ENCODE measurements around the gene SATB2. TPM values are rescaled to one million over a fixed set of nuclear protein-coding genes. Genes with fewer than 3 reads are reported as not detected.

The SATB2 gene
- total RNA-seq, 1 experiment from 2014 or later = 22.1 TPM

DNA sequence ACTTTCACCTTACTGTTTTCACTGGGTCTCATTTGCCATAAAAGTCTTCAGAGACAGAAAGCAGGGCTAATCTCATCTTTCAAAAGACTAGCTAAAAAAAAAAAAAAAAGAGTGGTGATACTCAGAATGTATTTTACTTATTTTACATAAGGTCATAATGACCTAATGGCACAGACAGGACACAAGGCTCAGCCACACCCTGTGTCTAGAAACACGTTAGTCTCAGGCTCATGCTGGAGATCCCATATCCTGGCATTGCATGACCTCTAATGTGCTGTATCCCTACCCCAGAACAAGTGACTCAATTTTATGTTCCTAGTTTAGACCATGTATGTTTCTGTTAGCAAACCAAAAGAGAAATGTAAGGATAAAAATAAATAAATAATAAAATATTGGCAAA, 115.4 kb downstream of the SATB2 start:
- CTCF ChIA-PET = no interaction called here

DNA sequence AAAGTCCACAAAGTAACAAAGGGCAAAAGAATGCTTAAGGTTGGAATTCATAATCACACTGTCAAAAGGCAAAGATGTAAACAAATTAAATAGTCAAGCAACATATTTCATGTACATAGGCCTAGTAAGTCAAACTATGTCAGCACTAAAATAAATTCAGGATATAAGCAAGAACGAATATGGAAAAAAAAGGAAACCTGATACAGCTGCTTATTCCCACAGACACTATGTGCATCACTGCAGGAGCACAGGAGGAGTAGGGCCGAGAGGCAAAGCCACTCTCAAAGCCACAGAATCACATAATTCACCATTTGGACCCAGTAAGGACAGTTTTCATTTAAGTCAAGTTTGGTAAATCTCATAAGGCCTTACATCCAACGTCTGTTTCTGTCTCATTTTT, 116.6 kb downstream of the SATB2 start:
- ChIA-PET CTCF (no interaction called here), POLR2A (no interaction called here)
- H3K27me3 Mint-ChIP-seq (ENCODE audit: low read depth) = no peaks in the 10 kb centered on the region
- TF ChIP-seq, protein P1, sequence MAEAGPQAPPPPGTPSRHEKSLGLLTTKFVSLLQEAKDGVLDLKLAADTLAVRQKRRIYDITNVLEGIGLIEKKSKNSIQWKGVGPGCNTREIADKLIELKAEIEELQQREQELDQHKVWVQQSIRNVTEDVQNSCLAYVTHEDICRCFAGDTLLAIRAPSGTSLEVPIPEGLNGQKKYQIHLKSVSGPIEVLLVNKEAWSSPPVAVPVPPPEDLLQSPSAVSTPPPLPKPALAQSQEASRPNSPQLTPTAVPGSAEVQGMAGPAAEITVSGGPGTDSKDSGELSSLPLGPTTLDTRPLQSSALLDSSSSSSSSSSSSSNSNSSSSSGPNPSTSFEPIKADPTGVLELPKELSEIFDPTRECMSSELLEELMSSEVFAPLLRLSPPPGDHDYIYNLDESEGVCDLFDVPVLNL (CRISPR knock-in tag; IDR thresholded peaks at IDR 0.05; ENCODE audit: borderline replicate concordance, low read depth) = no peak
- TF ChIP-seq, protein P2, sequence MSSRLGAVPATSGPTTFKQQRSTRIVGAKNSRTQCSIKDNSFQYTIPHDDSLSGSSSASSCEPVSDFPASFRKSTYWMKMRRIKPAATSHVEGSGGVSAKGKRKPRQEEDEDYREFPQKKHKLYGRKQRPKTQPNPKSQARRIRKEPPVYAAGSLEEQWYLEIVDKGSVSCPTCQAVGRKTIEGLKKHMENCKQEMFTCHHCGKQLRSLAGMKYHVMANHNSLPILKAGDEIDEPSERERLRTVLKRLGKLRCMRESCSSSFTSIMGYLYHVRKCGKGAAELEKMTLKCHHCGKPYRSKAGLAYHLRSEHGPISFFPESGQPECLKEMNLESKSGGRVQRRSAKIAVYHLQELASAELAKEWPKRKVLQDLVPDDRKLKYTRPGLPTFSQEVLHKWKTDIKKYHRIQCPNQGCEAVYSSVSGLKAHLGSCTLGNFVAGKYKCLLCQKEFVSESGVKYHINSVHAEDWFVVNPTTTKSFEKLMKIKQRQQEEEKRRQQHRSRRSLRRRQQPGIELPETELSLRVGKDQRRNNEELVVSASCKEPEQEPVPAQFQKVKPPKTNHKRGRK (CRISPR knock-in tag; IDR thresholded peaks at IDR 0.05; ENCODE audit: borderline replicate concordance) = no peak
- TF ChIP-seq, protein P3, sequence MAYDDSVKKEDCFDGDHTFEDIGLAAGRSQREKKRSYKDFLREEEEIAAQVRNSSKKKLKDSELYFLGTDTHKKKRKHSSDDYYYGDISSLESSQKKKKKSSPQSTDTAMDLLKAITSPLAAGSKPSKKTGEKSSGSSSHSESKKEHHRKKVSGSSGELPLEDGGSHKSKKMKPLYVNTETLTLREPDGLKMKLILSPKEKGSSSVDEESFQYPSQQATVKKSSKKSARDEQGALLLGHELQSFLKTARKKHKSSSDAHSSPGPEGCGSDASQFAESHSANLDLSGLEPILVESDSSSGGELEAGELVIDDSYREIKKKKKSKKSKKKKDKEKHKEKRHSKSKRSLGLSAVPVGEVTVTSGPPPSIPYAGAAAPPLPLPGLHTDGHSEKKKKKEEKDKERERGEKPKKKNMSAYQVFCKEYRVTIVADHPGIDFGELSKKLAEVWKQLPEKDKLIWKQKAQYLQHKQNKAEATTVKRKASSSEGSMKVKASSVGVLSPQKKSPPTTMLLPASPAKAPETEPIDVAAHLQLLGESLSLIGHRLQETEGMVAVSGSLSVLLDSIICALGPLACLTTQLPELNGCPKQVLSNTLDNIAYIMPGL (CRISPR knock-in tag; IDR thresholded peaks at IDR 0.05) = no peak
- no peak for TF ChIP-seq SMAD3 (CRISPR knock-in tag; IDR thresholded peaks at IDR 0.05; ENCODE audit: borderline replicate concordance)
- no peak for TF ChIP-seq TEAD1 (CRISPR knock-in tag; IDR thresholded peaks at IDR 0.05)

More for the DNA sequence above, 115.4 kb downstream of the SATB2 start:
- Mint-ChIP-seq H3K27me3 (ENCODE audit: low read depth) (no peaks in the 10 kb centered on the region), H3K36me3 (peaks cover 2% of the 10 kb centered on the region), H3K27ac (no peak overlapping the region), H3K4me3 (no peak overlapping the region), H3K4me1 (no peaks in the 10 kb centered on the region), H3K9me3 (no peaks in the 10 kb centered on the region)
- DNase-seq (ENCODE audit: low spot score) (no peak), ATAC-seq (no peak)
- POLR2A ChIA-PET = no interaction called here
- TF ChIP-seq, protein P4, sequence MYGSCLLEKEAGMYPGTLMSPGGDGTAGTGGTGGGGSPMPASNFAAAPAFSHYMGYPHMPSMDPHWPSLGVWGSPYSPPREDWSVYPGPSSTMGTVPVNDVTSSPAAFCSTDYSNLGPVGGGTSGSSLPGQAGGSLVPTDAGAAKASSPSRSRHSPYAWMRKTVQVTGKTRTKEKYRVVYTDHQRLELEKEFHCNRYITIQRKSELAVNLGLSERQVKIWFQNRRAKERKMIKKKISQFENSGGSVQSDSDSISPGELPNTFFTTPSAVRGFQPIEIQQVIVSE (CRISPR knock-in tag; IDR thresholded peaks at IDR 0.05; ENCODE audit: borderline replicate concordance) = no peak
- TF ChIP-seq JUN (CRISPR knock-in tag; IDR thresholded peaks at IDR 0.05) (no peak), NR2C2 (CRISPR knock-in tag; IDR thresholded peaks at IDR 0.05) (no peak), ELF4 (CRISPR knock-in tag; IDR thresholded peaks at IDR 0.05; ENCODE audit: low read depth) (no peak), SOX15 (CRISPR knock-in tag; IDR thresholded peaks at IDR 0.05) (no peak), KAT7 (CRISPR knock-in tag; IDR thresholded peaks at IDR 0.05; ENCODE audit: borderline replicate concordance) (no peak), CREM (CRISPR knock-in tag; IDR thresholded peaks at IDR 0.05) (no peak), SP1 (CRISPR knock-in tag; conservative IDR thresholded peaks at IDR 0.05) (no peak), PRRX2 (CRISPR knock-in tag; IDR thresholded peaks at IDR 0.05) (no peak), NFE2L1 (CRISPR knock-in tag; IDR thresholded peaks at IDR 0.05) (no peak)
- TF ChIP-seq, protein P5, sequence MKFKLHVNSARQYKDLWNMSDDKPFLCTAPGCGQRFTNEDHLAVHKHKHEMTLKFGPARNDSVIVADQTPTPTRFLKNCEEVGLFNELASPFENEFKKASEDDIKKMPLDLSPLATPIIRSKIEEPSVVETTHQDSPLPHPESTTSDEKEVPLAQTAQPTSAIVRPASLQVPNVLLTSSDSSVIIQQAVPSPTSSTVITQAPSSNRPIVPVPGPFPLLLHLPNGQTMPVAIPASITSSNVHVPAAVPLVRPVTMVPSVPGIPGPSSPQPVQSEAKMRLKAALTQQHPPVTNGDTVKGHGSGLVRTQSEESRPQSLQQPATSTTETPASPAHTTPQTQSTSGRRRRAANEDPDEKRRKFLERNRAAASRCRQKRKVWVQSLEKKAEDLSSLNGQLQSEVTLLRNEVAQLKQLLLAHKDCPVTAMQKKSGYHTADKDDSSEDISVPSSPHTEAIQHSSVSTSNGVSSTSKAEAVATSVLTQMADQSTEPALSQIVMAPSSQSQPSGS (CRISPR knock-in tag; IDR thresholded peaks at IDR 0.05; ENCODE audit: borderline replicate concordance, low read depth) = no peak
- TF ChIP-seq, protein P6, sequence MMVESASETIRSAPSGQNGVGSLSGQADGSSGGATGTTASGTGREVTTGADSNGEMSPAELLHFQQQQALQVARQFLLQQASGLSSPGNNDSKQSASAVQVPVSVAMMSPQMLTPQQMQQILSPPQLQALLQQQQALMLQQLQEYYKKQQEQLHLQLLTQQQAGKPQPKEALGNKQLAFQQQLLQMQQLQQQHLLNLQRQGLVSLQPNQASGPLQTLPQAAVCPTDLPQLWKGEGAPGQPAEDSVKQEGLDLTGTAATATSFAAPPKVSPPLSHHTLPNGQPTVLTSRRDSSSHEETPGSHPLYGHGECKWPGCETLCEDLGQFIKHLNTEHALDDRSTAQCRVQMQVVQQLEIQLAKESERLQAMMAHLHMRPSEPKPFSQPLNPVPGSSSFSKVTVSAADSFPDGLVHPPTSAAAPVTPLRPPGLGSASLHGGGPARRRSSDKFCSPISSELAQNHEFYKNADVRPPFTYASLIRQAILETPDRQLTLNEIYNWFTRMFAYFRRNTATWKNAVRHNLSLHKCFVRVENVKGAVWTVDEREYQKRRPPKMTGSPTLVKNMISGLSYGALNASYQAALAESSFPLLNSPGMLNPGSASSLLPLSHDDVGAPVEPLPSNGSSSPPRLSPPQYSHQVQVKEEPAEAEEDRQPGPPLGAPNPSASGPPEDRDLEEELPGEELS (CRISPR knock-in tag; IDR thresholded peaks at IDR 0.05) = no peak
- TF ChIP-seq, protein P7, sequence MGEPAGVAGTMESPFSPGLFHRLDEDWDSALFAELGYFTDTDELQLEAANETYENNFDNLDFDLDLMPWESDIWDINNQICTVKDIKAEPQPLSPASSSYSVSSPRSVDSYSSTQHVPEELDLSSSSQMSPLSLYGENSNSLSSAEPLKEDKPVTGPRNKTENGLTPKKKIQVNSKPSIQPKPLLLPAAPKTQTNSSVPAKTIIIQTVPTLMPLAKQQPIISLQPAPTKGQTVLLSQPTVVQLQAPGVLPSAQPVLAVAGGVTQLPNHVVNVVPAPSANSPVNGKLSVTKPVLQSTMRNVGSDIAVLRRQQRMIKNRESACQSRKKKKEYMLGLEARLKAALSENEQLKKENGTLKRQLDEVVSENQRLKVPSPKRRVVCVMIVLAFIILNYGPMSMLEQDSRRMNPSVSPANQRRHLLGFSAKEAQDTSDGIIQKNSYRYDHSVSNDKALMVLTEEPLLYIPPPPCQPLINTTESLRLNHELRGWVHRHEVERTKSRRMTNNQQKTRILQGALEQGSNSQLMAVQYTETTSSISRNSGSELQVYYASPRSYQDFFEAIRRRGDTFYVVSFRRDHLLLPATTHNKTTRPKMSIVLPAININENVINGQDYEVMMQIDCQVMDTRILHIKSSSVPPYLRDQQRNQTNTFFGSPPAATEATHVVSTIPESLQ (CRISPR knock-in tag; IDR thresholded peaks at IDR 0.05) = no peak
- TF ChIP-seq, protein P8, sequence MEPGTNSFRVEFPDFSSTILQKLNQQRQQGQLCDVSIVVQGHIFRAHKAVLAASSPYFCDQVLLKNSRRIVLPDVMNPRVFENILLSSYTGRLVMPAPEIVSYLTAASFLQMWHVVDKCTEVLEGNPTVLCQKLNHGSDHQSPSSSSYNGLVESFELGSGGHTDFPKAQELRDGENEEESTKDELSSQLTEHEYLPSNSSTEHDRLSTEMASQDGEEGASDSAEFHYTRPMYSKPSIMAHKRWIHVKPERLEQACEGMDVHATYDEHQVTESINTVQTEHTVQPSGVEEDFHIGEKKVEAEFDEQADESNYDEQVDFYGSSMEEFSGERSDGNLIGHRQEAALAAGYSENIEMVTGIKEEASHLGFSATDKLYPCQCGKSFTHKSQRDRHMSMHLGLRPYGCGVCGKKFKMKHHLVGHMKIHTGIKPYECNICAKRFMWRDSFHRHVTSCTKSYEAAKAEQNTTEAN (CRISPR knock-in tag; IDR thresholded peaks at IDR 0.05) = no peak
- TF ChIP-seq, protein P9, sequence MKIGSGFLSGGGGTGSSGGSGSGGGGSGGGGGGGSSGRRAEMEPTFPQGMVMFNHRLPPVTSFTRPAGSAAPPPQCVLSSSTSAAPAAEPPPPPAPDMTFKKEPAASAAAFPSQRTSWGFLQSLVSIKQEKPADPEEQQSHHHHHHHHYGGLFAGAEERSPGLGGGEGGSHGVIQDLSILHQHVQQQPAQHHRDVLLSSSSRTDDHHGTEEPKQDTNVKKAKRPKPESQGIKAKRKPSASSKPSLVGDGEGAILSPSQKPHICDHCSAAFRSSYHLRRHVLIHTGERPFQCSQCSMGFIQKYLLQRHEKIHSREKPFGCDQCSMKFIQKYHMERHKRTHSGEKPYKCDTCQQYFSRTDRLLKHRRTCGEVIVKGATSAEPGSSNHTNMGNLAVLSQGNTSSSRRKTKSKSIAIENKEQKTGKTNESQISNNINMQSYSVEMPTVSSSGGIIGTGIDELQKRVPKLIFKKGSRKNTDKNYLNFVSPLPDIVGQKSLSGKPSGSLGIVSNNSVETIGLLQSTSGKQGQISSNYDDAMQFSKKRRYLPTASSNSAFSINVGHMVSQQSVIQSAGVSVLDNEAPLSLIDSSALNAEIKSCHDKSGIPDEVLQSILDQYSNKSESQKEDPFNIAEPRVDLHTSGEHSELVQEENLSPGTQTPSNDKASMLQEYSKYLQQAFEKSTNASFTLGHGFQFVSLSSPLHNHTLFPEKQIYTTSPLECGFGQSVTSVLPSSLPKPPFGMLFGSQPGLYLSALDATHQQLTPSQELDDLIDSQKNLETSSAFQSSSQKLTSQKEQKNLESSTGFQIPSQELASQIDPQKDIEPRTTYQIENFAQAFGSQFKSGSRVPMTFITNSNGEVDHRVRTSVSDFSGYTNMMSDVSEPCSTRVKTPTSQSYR (CRISPR knock-in tag; IDR thresholded peaks at IDR 0.05) = no peak

More for the DNA sequence above, 116.6 kb downstream of the SATB2 start:
- peaks cover under 1% of the 10 kb centered on the region; the same call in 1 of the 2 replicates for H3K4me1 Mint-ChIP-seq
- H3K27ac Mint-ChIP-seq = no peak overlapping the region
- no peaks in the 10 kb centered on the region for H3K9me3 Mint-ChIP-seq
- no peak overlapping the region for H3K4me3 Mint-ChIP-seq
- H3K36me3 Mint-ChIP-seq = no peaks in the 10 kb centered on the region
- ATAC-seq (no peak), DNase-seq (ENCODE audit: low spot score) (no peak)

All from WTC11 (cell line).